ENCODE results near the gene GPR78.

GRCh38 chr4:8606476-8606875, 26.3 kb downstream of the GPR78 start:
- no peak for TF ChIP-seq CTCF (conservative IDR thresholded peaks at IDR 0.05; ENCODE audit: low read depth, low read length)
- no peak for TF ChIP-seq CHD1 (IDR thresholded peaks at IDR 0.05; ENCODE audit: low read depth, low read length)
- no peak for TF ChIP-seq NFE2L2 (IDR thresholded peaks at IDR 0.05; ENCODE audit: low read depth, low read length)
- TF ChIP-seq POLR2A (IDR thresholded peaks at IDR 0.05; ENCODE audit: low read depth, low read length): no peak
- TF ChIP-seq RFX5 (IDR thresholded peaks at IDR 0.05; ENCODE audit: low read depth, low read length): no peak
- TF ChIP-seq, protein P1, sequence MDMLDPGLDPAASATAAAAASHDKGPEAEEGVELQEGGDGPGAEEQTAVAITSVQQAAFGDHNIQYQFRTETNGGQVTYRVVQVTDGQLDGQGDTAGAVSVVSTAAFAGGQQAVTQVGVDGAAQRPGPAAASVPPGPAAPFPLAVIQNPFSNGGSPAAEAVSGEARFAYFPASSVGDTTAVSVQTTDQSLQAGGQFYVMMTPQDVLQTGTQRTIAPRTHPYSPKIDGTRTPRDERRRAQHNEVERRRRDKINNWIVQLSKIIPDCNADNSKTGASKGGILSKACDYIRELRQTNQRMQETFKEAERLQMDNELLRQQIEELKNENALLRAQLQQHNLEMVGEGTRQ (IDR thresholded peaks at IDR 0.05; ENCODE audit: low read depth, low read length): no peak

Measured in IMR-90 (cell line).